Astrocyte (in vitro differentiated cells and primary cell): ENCODE measurements around the gene MCM7. TPM values are rescaled to one million over a fixed set of nuclear protein-coding genes. Genes with fewer than 3 reads are reported as not detected.

Source experiments
- DNase-seq: peaks from one replicate; pipeline ENCODE4 v3.0.0-alpha.2; 2010; ENCODE audit warnings: low read depth
- FAIRE-seq: peaks from 2 replicates; lab custom pipeline; 2011; peaks lifted over from hg19 to GRCh38; lab: Jason Lieb, UNC
- H2AFZ ChIP-seq: 2 replicates; pipeline ENCODE4 v1.6.0; 2012; ENCODE audit warnings: low read depth, low read length, inconsistent platforms
- H3K27ac ChIP-seq: 2 replicates; pipeline ENCODE4 v1.5.1; 2011; ENCODE audit warnings: low read depth, low read length, inconsistent platforms
- H3K27me3 ChIP-seq: 2 replicates; pipeline ENCODE4 v1.6.0; 2011; ENCODE audit warnings: low read length, inconsistent platforms; ENCODE audit not compliant: insufficient read depth
- H3K36me3 ChIP-seq: 2 replicates; pipeline ENCODE4 v1.5.1; 2011; ENCODE audit warnings: low read length, inconsistent platforms; ENCODE audit not compliant: insufficient read depth
- H3K4me1 ChIP-seq: 2 replicates; pipeline ENCODE4 v1.5.1; 2011; ENCODE audit warnings: low read length, inconsistent platforms; ENCODE audit not compliant: insufficient read depth
- H3K4me2 ChIP-seq: 2 replicates; pipeline ENCODE4 v1.6.0; 2012; ENCODE audit warnings: low read length, inconsistent platforms
- H3K4me3 ChIP-seq: 2 replicates; pipeline ENCODE4 v1.5.1; 2011; ENCODE audit warnings: low read depth, mild to moderate bottlenecking, low read length, inconsistent platforms; ENCODE audit not compliant: insufficient read depth
- H3K79me2 ChIP-seq: 2 replicates; pipeline ENCODE4 v1.6.0; 2012; ENCODE audit warnings: mild to moderate bottlenecking, low read length, inconsistent platforms; ENCODE audit not compliant: insufficient read depth
- H3K9ac ChIP-seq: 2 replicates; pipeline ENCODE4 v1.6.0; 2012; ENCODE audit warnings: mild to moderate bottlenecking, low read length, inconsistent platforms
- H3K9me3 ChIP-seq: 2 replicates; pipeline ENCODE4 v1.5.1; 2012; ENCODE audit warnings: low read depth, mild to moderate bottlenecking, low read length, inconsistent platforms; ENCODE audit not compliant: insufficient read depth
- H4K20me1 ChIP-seq: 2 replicates; pipeline ENCODE4 v1.6.0; 2012; ENCODE audit warnings: low read length, inconsistent platforms; ENCODE audit not compliant: insufficient read depth
- H3K27ac Mint-ChIP-seq: one replicate; pipeline ENCODE4 v1.8.0; 2021; ENCODE audit warnings: mild to moderate bottlenecking, mixed read lengths; ENCODE audit not compliant: unreplicated experiment
- H3K27me3 Mint-ChIP-seq: one replicate; pipeline ENCODE4 v1.8.0; 2021; ENCODE audit warnings: low read depth, mixed read lengths; ENCODE audit not compliant: unreplicated experiment
- H3K36me3 Mint-ChIP-seq: one replicate; pipeline ENCODE4 v1.8.0; 2021; ENCODE audit warnings: low read depth, mixed read lengths; ENCODE audit not compliant: unreplicated experiment
- H3K4me1 Mint-ChIP-seq: one replicate; pipeline ENCODE4 v1.8.0; 2021; ENCODE audit warnings: low read depth, mixed read lengths; ENCODE audit not compliant: unreplicated experiment
- H3K4me3 Mint-ChIP-seq: one replicate; pipeline ENCODE4 v1.8.0; 2021; ENCODE audit warnings: mild to moderate bottlenecking, moderate library complexity, mixed read lengths; ENCODE audit not compliant: unreplicated experiment
- H3K9me3 Mint-ChIP-seq: one replicate; pipeline ENCODE4 v1.8.0; 2021; ENCODE audit warnings: mild to moderate bottlenecking, mixed read lengths; ENCODE audit not compliant: unreplicated experiment
- EZH2 ChIP-seq: IDR thresholded peaks from 2 replicates; pipeline ENCODE4 v1.6.1; 2012; ENCODE audit warnings: mild to moderate bottlenecking, low read length, inconsistent platforms; ENCODE audit not compliant: insufficient read depth
- total RNA-seq: library from RNA; stranded (reverse); gene quantifications from 2 replicates; pipeline ENCODE4 v1.2.1, GENCODE V29; 2021
- TF ChIP-seq, protein P1 (sequence below): IDR thresholded peaks from 2 replicates; pipeline ENCODE4 v1.5.1; 2011; ENCODE audit warnings: low read depth, mild to moderate bottlenecking, inconsistent platforms, low read length, moderate library complexity; ENCODE audit not compliant: insufficient read depth

The MCM7 gene
- total RNA-seq, 1 donor from 2014 or later, result 55.2 TPM

DNA sequence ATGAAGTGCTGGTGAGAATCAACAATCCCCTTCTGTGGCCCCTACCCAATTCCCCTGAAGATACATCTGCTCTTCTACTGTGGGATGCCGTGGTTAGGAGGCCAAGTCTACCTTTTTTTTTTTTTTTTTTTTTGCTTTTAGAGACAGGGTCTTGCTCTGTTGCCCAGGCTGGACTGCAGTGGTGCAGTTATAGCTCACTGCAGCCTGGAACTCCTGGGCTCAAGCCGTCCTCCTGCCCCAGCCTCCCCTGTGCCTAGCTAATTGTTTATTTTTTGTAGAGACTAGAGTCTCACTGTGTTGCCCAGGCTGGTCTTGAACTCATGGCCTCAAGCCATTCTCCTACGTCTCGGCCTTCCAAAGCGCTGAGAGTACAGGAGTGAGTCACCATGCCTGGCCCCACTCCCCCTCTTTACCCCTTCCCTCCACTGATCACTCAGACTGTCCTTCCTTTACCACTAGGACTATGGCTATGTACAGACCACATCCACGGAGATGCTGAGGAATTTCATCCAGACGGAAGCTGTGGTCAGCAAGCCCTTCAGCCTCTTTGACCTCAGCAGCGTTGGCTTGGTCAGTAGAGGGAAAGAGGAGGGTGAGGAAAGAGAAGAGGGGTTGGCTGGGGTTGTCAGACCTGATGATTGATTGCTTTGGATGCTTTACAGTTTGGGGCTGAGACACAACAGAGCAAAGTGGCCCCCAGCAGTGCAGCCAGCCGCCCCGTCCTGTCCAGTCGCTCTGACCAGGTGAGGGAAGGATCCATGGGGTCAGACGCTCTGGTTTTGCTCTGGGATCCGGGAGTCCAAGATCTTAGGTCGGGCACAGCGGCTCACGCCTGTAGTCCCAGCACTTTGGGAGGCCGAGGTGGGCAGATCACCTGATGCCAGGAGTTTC lies 2.0 kb upstream of the MCM7 start:
- Histone ChIP-seq H3K9me3 (no peaks in the 10 kb centered on the region), H3K27me3 (no peaks in the 10 kb centered on the region), H3K9ac (peak overlapping the region; percentile 91), H2AFZ (no peak overlapping the region), H3K36me3 (peaks cover 21% of the 10 kb centered on the region), H3K4me1 (peaks cover 24% of the 10 kb centered on the region), H4K20me1 (peaks cover 23% of the 10 kb centered on the region), H3K79me2 (peaks cover 36% of the 10 kb centered on the region), H3K4me3 (peak overlapping the region; percentile 69), H3K4me2 (peak overlapping the region; percentile 93), H3K27ac (peak overlapping the region; percentile 66)
- Mint-ChIP-seq H3K4me1 (peaks cover 22% of the 10 kb centered on the region), H3K36me3 (peaks cover 20% of the 10 kb centered on the region), H3K27ac (peak overlapping the region; percentile 93), H3K4me3 (peak overlapping the region; percentile 93), H3K27me3 (no peaks in the 10 kb centered on the region), H3K9me3 (no peaks in the 10 kb centered on the region)
- no peak for FAIRE-seq
- TF ChIP-seq, protein P1, sequence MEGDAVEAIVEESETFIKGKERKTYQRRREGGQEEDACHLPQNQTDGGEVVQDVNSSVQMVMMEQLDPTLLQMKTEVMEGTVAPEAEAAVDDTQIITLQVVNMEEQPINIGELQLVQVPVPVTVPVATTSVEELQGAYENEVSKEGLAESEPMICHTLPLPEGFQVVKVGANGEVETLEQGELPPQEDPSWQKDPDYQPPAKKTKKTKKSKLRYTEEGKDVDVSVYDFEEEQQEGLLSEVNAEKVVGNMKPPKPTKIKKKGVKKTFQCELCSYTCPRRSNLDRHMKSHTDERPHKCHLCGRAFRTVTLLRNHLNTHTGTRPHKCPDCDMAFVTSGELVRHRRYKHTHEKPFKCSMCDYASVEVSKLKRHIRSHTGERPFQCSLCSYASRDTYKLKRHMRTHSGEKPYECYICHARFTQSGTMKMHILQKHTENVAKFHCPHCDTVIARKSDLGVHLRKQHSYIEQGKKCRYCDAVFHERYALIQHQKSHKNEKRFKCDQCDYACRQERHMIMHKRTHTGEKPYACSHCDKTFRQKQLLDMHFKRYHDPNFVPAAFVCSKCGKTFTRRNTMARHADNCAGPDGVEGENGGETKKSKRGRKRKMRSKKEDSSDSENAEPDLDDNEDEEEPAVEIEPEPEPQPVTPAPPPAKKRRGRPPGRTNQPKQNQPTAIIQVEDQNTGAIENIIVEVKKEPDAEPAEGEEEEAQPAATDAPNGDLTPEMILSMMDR, result no peak
- TF ChIP-seq EZH2, result no peak
- DNase-seq, result peak; percentile 98

DNA sequence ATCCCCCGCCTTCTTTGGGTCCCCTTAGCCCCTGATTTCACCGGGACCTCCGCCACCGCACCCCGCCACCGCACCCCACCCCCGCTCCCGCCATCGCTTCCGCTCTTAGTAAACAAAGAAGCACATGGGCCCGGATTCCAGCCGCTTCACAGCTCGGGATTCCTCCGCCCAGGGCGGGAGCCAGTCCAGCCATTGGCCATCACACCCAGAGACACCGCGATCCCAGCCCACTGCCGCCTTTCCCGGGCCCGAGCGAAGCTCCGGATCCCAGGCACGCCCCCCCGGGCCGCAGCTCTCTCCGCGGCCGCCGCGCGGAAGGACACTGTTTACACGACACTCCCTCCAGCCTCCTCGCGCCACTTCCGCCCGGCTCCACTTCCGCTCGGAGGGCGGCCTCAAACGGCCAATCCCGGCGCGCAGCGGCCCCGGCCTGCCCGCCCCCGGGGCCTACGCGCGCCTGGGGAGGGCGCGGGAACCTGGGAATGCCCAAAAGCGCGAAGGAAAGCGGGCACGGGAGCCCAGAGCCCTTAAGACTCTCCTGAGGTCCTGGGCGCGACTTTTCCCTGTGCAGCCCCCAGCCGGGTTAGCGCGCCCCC lies 679 bp downstream of the MCM7 start:
- no peaks in the 10 kb centered on the region for H3K27me3 Mint-ChIP-seq
- peaks cover 24% of the 10 kb centered on the region for H3K4me1 ChIP-seq
- H3K4me1 Mint-ChIP-seq, result peaks cover 22% of the 10 kb centered on the region
- H3K27me3 ChIP-seq, result no peaks in the 10 kb centered on the region
- H3K4me2 ChIP-seq, result peak overlapping the region; percentile 93
- peaks cover 35% of the 10 kb centered on the region for H3K36me3 ChIP-seq
- no peaks in the 10 kb centered on the region for H3K9me3 ChIP-seq
- H3K9me3 Mint-ChIP-seq, result no peaks in the 10 kb centered on the region
- H3K27ac ChIP-seq, result peak overlapping the region; percentile 84
- FAIRE-seq, result no peak
- no peak overlapping the region for H2AFZ ChIP-seq
- peaks cover 57% of the 10 kb centered on the region for H3K79me2 ChIP-seq
- H3K4me3 ChIP-seq, result peak overlapping the region; percentile 69
- peak overlapping the region; percentile 91 for H3K27ac Mint-ChIP-seq
- TF ChIP-seq EZH2, result no peak
- TF ChIP-seq, protein P1, result no peak
- peak; percentile 97 for DNase-seq
- peaks cover 24% of the 10 kb centered on the region for H3K36me3 Mint-ChIP-seq
- H3K9ac ChIP-seq, result peak overlapping the region; percentile 91
- peak overlapping the region; percentile 93 for H3K4me3 Mint-ChIP-seq
- H4K20me1 ChIP-seq, result peaks cover 30% of the 10 kb centered on the region
